Stromal cell of bone marrow (primary cell): ENCODE data around the gene TMEM255B.

Experiments used
- DNase-seq: peaks from one replicate; pipeline ENCODE4 v3.0.0-alpha.2; 2012; ENCODE audit warnings: low read depth

The TMEM255B gene

GRCh38 chr13:113862191-113862930 is 103.3 kb downstream of the TMEM255B start:
- DNase-seq, result no peak

GRCh38 chr13:113862931-113863523 is 104.0 kb downstream of the TMEM255B start:
- no peak for DNase-seq

DNA sequence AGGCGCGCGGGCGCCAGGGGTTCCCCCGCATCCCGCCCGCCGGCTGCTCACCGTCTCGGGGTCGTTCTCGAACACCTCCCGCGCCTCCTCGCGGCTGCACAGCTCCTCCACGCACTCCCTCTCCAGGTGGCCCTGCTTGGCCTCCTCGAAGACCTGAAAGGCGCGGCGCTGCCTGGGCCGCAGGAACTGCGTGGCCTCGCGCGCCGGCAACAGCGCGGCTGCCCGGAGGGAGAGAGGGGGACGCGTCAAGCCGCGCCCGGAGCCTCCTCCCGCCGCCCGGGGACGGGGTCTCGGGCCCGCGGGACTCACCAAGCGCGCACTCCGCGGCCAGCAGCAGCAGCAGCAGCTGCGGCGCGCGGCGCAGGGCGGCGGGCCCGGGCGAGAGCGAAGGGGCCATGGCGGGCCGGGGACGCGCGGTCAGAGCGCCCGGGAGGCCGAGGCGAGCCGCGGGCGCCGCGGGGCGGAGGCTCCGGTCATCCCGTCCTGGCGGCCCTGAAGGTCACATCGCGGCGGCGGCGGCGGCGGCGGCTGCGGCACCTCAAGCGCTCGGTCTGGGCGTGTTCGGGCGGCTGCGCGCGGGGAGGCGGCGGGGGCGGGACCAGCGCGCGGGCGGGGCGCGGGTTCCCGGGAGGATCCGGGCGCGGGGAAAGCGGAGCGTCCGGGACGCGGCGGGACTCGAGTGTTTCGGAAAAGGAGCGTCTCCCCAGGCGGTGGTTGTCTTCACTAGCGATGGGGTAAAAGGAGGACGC is 104.7 kb downstream of the TMEM255B start, which contains the start of gene GAS6:
TSS of gene GAS6 (minus strand) at position 553 of the 749 bp plus-strand sequence. CDS start at position 397, 156 bp downstream.
- DNase-seq, result no peak

GRCh38 chr13:113864273-113864890 is 105.4 kb downstream of the TMEM255B start:
- no peak for DNase-seq

DNA sequence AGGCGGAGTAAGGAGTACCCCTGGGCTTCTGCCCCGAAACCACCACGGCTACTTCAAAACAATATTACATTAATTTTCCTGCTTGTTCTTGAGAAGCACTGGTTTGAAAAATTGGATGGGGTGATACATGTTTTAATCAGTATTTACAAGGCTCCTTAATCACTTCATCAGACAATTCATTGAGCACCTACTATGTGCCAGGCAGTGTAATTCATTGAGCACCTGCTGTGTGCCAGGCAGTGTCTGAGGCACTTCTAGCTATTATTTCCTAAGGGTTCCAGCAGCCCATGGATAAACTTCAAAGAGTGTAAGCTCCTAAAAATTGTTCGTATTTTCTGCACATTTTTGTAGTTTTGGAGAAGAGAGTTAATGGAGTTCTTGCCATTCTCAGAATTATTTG is 106.4 kb downstream of the TMEM255B start:
- DNase-seq, result no peak
